Liver (tissue), 3 donors: ENCODE results near the gene SEPTIN3.

Source experiments
- CTCF ChIP-seq: fragments of 150-350 bp; IDR thresholded peaks from 2 replicates; pipeline ENCODE4 v1.5.1; 2017; ENCODE audit warnings: improper control_type of control experiment, low read depth, low read length; ENCODE audit not compliant: missing input control
- EGR1 ChIP-seq, 2 donors: IDR thresholded peaks; 2 replicates each; pipeline ENCODE4 v1.6.1; 2016 to 2018; ENCODE audit warnings: antibody characterized with exemption in 2 of 2, low read depth in 2 of 2
- REST ChIP-seq: IDR thresholded peaks from 2 replicates; pipeline ENCODE4 v1.6.1; 2016; ENCODE audit warnings: antibody characterized with exemption, mild to moderate bottlenecking
- donor health status: healthy.
- donor health status: healthy.

- TF ChIP-seq REST (no peak), EGR1 (IDR thresholded peaks at IDR 0.05; ENCODE audit: low read depth in 2 of 2) (no peak), CTCF (no peak)
These were observed 642 bp upstream of the SEPTIN3 start for GRCh38 chr22:41968601-41969000.
